ENCODE data around the gene SYN1. TPM values are rescaled to one million over a fixed set of nuclear protein-coding genes. Genes with fewer than 3 reads are reported as not detected.

The SYN1 gene
- polyA plus RNA-seq, 1 experiment, result 0.23 TPM

DNA sequence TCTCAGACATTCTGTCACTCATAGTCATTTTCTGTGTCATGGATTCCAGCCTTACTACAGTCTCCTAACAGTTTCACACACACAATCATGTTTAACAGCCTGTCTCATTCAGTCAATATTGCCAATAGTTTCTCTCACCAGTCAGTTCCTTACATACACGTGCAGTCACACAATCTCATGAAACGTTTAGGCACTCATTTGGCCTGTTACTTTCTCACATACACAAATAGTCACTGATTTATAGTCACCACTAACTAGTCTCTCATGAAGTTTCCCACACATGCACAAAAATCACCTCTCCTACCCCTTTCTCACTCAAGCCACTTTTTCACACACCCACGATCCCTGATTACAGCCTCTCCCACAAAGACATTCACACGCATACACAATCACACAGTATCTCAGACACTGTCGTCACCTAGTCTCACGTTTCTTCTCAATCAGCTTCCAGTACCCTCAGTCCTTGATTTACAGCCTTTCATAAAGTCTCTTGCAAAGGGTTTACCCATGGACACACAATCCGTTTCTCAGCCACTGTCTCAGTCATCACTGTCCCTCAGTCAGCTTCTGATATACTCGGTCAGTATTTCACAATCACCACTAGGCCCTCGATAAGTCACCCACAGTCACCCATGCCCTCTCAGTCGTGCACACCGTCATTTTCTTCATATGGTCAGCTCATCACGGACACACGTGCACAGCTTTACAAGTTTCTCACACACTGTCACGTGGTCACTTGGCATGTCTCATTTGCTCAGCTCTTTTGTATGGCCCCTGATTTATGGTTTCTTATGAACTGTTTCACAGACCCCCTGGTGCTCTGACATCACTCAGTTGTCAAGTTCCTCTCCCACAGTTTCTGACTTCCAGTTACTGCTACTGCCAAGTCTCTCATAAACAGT, 14.3 kb upstream of the SYN1 start:
- no peak for DNase-seq (ENCODE audit: low read depth)
- Histone ChIP-seq H3K36me3 (ENCODE audit: control insufficient read depth, insufficient read depth, low read length) (peaks cover 3% of the 10 kb centered on the region), H3K4me3 (ENCODE audit: low read depth, low read length) (no peak overlapping the region), H3K27me3 (ENCODE audit: control insufficient read depth, insufficient read depth, low read length) (no peaks in the 10 kb centered on the region)
- CTCF ChIA-PET, result interaction anchor here (0.6 to 2.8 kb wide), 2 partner anchors 10 to 142 kb away, joined by 3 to 7 read pairs; no protein-coding TSS in a partner anchor
- no peak for TF ChIP-seq CTCF (IDR thresholded peaks at IDR 0.05; ENCODE audit: insufficient read depth, low read depth, low read length)
- POLR2A ChIA-PET, result no interaction called here

DNA sequence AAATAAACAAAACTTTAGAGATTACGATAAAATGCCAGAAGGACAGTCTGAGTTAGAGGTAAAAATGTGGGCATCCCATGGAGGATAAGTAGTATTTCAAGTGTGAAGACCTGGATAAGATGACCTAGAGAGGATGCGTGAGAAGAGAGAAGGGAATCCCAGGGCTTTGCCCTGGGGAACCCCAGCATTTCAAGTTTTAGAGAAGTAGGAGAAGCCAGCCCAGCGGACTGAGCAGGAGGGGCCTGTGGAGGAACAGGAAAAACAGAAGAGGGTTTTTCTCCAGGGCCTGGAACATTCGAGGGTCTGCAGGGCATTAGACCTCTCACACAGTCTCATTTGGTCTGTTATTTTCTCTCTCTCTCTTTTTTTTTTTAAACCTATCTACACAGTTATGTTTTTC, 13.0 kb upstream of the SYN1 start:
- no peak for DNase-seq (ENCODE audit: low read depth)
- Histone ChIP-seq H3K4me3 (ENCODE audit: low read depth, low read length) (no peak overlapping the region), H3K27me3 (ENCODE audit: control insufficient read depth, insufficient read depth, low read length) (no peaks in the 10 kb centered on the region), H3K36me3 (ENCODE audit: control insufficient read depth, insufficient read depth, low read length) (peaks cover 3% of the 10 kb centered on the region)
- ChIA-PET CTCF (no interaction called here), POLR2A (no interaction called here)
- no peak for TF ChIP-seq CTCF (IDR thresholded peaks at IDR 0.05; ENCODE audit: insufficient read depth, low read depth, low read length)

DNA sequence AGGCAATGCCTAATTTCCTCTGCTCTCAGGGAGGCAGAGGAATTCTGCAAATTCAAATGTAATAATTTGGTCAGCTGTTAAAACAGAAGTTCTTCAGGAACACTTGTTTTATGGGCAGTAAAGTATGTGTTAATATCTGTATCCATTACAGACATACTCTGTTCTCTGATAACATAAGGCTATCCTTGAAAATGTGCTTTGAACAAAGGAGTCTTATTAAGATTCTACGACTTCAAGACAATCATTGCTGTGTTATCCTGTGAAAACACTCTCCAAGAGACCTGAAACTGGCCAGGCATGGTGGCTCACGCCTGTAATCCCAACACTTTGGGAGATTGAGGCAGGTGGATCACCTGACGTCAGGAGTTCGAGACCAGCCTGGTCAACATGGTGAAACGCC, 12.0 kb upstream of the SYN1 start:
- POLR2A ChIA-PET, result no interaction called here
- CTCF ChIA-PET, result no interaction called here
- Histone ChIP-seq H3K27me3 (ENCODE audit: control insufficient read depth, insufficient read depth, low read length) (no peaks in the 10 kb centered on the region), H3K36me3 (ENCODE audit: control insufficient read depth, insufficient read depth, low read length) (peaks cover 1% of the 10 kb centered on the region), H3K4me3 (ENCODE audit: low read depth, low read length) (no peak overlapping the region)
- DNase-seq (ENCODE audit: low read depth), result no peak
- TF ChIP-seq CTCF (IDR thresholded peaks at IDR 0.05; ENCODE audit: insufficient read depth, low read depth, low read length), result no peak

- ChIA-PET POLR2A (no interaction called here), CTCF (interaction anchor here (1.3 kb wide), 1 partner anchor 15 kb away, joined by 3 read pairs; no protein-coding TSS in a partner anchor)
- Histone ChIP-seq H3K36me3 (ENCODE audit: control insufficient read depth, insufficient read depth, low read length) (no peaks in the 10 kb centered on the region; the same call in 1 of the 2 replicates), H3K4me3 (ENCODE audit: low read depth, low read length) (no peak within 1 kb of the TSS), H3K27me3 (ENCODE audit: control insufficient read depth, insufficient read depth, low read length) (no peaks in the 10 kb centered on the region)
- DNase-seq (ENCODE audit: low read depth), result no peak
- no peak for TF ChIP-seq CTCF (IDR thresholded peaks at IDR 0.05; ENCODE audit: insufficient read depth, low read depth, low read length)
Observed at GRCh38 chrX:47629419-47630200, 10.0 kb upstream of the SYN1 start, which contains the start of gene CFP. CFP (minus strand) TSS chrX:47629930; CDS start chrX:47629844, 86 bp downstream.

GRCh38 chrX:47628982-47629381, 9.3 kb upstream of the SYN1 start:
- no peaks in the 10 kb centered on the region for H3K36me3 ChIP-seq (ENCODE audit: control insufficient read depth, insufficient read depth, low read length)
- POLR2A ChIA-PET, result no interaction called here
- DNase-seq (ENCODE audit: low read depth), result no peak
- H3K4me3 ChIP-seq (ENCODE audit: low read depth, low read length), result no peak overlapping the region
- no peaks in the 10 kb centered on the region for H3K27me3 ChIP-seq (ENCODE audit: control insufficient read depth, insufficient read depth, low read length)
- TF ChIP-seq CTCF (IDR thresholded peaks at IDR 0.05; ENCODE audit: insufficient read depth, low read depth, low read length), result no peak
- CTCF ChIA-PET, result no interaction called here
